Activated CD8-positive, alpha-beta memory T cell treated with anti-CD3 and anti-CD28 coated beads for 1 hour (primary cell): ENCODE results near the gene ADARB1.

Experiments used
- DNase-seq, 2 donors: peaks; one replicate each; pipeline ENCODE4 v3.0.0-alpha.2; 2020; ENCODE audit warnings: low read depth in 1 of 2; ENCODE audit errors: extremely low read depth in 1 of 2

ADARB1 gene

DNA sequence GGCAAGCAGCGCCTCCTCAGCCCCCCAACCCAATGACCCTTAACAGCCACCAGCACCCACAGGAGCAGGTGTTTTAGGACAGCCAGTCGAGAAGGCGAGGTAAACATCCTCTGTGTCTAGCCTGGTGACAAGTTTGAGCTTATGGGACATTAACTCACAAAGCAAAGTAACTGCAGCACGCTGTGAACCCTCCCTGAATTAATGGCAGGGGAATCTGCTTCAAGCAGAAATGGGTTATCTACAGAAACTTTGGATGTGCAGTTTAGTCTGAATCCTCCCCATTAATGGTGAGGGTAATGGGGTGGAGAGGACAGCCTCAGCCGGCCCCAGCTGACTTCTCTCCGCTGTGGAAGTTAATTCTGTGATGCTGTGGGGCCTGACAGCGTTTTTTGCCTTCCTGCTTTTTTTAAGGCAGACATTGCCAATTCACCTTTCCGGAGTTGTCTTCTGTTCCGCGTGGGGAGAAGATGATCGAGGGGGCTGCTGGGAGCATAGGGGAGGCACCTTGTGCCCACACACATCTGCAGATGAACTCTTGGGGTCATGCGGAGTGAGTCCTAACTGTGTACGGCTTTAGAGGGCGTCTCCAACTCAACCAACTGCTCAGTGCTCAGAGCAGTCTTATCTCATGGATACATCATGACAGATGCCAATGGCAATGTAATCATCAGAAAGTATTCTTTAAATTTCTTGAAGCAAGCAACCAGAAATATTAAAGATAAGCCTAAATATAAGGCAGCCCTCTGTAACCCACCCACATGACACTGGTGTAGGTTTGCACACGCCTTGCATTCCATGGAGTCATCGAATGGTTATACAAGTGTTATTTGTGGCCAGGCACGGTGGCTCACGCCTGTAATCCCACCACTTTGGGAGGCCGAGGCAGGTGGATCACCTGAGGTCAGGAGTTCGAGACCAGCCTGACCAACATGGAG lies 172.3 kb downstream of the ADARB1 start:
- DNase-seq = no peak

DNA sequence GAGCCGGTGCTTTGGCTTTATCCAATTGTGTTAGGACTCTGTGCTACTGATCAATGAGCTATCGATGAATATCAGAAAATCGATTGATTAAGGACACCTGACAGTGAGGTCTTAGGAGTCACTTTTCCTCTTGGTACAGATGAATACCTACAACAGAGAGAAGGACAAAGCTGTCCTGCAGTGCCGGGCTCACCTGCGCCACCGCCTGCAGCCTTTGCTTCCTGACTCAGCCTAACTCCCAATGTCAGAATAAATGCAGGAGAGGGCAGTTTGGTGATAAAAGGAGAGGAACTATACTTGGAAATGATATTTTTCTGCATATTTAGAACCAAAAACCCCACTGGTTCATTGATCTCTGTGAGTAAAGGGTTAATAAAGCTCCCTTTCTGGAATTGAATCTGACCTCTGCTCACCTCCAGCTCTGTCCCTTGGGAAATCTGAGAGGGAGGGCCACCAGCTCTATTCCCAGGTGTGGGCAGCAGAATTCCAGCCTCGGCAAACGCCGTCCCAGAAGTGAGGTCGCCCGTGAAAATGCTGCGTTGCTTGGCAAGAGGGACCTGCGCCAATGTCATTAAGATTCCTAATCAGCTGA lies 174.0 kb downstream of the ADARB1 start:
- no peak for DNase-seq

DNA sequence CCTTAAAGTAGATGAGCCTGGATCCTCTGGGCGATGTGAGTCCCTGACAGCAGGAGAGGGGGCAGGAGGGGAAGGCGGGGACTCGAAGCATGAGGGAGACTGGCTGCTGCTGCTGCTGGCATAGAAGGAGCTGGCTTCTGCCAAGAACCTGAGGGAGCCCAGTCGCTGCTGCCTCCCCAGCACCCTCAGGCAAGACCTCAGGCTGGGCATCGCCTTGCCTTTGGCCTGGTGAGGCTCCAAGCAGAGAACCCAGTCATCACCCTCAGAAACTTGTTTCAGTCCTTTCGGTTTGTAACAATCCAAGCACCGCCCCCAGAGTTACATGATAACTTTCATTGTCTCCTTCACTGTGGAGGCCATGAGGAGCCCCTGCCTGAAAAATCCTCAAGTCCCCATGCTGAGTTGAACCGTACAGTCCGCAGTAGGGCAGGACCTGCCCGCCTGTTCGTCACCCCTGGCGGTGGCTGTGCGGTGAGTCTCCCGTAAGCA lies 174.6 kb downstream of the ADARB1 start:
- no peak for DNase-seq

DNA sequence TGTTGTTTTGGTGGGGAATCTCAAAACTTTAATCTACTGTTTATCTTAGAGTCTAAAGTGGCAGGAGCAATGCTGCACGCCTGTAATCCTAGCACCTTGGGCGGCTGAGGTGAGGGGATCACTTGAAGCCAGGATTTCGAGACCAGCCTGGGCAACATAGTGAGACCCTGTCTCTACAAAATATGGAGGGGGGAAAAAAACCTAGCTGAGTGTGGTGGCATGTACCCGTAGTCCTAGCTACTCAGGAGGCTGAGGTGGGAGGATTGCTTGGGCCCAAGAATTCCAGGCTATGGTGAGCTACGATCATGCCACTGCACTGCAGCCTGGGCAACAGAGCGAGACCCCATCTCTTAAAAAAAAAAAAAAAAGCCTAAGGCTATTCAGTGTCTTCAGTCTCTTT lies 175.2 kb downstream of the ADARB1 start:
- DNase-seq = no peak

DNA sequence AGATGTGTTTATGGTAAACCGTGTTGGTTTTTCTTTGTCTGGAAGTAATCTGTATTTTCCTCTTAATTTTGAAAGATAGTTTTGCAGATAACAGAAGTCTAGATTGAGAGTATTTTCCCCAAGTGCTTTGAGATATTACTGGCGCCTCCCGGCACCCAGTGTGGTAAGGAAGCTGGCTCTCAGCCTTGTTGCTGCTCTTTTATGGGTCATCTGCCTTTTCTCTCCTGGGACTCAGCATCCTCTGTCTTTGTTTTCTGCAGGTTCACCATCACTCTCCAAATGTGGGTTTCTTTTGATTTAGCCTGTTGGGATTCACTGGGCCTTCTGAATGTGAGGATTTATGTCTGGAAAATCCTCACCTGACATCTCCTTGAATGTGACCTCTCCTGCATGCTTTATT lies 175.9 kb downstream of the ADARB1 start:
- DNase-seq = no peak

DNA sequence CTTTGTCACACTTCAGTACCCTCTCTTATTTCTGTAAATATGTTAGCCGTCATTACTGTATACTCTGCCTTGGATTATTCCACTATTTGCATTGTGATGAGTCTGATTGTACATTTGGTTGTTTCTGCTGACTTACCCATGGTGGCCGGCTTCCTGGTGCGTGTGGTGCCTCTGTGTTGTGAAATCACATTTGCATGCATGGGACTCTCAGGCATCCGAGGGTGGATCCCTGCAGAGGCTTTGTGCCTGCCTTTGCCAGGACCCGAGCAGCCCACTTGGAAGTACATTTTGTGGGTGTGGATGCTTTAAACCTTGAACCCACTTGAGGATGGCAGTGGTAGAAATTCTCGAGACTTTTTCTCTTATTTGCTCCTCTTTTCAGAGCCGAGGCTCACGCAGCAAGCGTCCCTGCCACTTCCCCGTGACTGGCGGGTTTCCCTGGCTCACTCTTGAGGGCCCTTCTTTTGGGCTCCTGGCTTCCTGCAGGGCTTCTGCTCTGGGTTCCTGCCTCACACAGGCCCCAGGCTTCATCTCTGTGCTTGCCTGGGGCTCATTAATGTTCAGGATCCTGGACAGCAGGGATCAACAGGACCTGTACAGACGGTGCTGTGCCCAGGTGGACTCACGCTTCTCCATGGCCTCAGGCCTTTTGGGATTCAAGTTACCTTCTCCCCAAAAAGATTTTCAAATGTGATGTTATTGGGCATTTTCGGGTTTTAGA lies 176.7 kb downstream of the ADARB1 start:
- DNase-seq = no peak

DNA sequence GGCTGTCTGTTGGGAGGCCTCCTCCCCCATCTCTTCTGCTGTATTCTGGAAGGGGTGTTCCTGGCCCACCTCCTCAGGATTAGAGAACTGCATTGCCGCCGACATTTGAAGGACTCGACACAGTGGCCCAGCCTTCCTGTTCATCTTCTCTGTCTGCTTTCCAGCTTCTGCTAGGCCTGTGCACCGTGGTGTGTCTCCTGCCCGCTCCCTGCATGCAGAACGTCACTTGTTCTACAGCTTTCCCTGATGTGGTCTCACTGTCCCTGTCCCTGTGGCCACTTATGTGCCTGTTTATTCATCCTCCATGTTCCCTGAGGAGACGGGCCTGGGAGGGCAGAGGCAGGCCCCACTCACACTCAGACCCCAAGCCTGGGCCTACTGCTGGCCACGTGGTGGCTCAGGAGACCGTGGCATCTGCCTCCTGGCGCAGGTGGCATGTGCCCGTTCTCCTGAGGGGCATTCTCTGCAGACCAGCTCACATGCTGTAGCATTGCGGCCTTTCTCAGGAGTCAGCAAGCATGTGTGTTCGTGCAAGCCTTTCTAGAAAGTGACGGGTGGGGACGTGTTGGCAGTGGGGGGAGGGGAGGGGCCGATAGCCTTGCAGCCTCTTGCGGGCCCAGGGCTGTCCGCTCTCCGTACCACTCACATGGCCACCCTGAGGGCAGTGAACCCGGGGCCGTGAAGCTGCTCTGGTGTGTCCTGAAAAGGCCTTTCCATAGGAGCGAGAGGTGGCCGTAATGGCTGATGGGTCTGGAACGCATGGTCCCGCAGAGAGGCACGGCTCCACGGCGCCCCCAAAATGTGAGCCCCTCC lies 177.5 kb downstream of the ADARB1 start:
- no peak for DNase-seq

DNA sequence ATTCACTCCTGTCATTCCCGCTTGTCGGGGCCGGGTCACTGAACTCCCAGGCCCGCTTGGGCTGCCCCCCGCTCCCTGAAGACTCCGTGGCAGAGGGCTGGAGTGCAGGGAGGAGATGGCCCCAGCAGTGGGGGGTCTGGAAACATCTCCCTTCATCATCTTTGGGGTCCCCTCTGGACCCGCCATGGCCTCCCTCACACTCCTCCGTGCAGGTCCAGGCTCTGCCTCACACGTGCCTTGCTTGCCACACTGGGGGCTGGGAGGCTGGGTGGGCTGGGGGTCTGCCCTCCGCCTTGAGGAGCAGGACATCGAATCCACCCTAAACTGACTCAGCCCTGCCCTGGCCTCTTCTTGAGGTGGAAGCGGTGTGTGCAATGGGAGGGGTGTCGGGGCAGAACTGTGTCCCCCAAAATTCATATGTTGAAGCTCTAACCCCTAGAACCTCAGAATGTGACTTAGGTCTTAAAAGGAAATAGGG lies 178.1 kb downstream of the ADARB1 start:
- DNase-seq = no peak

DNA sequence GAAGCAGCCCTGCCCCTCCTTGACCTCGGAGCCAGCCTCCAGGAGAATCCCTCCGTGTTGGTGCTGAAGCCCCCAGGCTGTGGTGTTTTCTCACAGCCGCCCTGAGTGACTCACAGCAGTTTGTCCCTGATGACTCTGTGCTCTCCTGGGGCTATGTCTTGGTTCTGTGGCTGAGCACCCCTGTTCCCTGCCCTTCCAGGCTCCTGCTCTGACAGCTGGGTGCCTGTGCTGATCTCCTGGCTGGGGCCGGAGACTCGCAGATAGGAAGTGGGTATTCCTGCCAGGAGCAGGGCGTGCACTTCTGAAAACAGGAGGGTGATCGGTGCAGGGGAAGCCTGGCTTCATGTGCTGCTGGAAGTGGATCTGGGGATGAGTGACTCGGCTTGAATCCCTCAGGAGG lies 178.8 kb downstream of the ADARB1 start:
- no peak for DNase-seq

DNA sequence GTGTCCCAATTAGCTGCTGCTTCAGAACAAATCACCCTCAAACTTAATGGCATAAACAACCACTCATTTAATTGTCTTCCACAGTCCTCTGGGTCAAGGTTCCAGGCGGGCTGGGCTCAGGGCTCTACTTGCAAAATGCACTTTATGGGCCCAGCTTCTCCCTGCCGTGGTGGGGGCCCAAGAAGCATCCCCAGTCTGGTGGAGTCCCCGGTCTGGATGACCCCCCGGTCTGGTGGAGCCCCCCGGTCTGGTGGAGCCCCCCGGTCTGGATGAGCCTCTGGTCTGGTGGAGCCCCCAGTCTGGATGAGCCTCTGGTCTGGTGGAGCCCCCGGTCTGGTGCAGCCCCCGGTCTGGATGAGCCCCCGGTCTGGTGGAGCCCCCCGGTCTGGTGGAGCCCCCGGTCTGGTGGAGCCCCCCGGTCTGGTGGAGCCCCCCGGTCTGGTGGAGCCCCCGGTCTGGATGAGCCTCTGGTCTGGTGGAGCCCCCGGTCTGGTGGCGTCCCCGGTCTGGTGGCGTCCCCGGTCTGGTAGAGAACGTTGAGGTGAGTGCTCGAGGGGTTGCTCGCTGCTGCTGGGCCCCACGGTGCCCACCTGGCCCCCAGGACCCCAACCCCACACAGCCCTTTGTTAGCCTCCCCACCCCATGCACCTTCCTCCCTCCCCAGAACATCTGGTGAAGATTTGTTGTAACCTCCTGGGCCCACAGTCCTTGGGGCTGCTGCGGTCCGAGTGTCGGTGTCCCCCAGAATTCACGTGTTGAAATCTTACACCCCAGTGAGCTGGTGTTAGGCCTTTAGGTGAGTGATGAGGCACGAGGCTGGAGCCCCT lies 179.5 kb downstream of the ADARB1 start:
- no peak for DNase-seq

DNA sequence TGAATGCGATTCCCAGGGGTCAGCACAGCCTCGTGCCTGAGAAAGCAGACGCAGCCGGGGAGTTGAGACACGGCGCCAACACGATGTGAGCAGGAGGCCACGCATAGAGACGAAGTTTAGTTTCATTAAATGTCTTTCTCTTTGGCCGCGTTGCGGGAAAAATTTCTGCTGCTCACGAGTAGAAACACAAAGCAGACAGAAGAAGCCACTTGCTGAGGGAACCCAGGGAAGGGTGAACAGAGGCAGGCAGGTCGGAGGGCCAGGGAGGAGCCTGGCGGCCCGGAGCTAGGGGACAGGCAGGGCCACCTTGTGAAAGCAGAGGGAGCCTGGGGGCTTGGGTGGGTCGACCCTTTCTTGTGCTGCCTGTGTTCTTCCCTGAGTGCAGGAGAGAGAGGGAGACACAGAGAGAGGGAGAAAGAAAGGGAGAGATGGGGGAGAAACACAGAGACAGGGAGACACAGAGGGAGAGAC lies 180.1 kb downstream of the ADARB1 start:
- no peak for DNase-seq

DNA sequence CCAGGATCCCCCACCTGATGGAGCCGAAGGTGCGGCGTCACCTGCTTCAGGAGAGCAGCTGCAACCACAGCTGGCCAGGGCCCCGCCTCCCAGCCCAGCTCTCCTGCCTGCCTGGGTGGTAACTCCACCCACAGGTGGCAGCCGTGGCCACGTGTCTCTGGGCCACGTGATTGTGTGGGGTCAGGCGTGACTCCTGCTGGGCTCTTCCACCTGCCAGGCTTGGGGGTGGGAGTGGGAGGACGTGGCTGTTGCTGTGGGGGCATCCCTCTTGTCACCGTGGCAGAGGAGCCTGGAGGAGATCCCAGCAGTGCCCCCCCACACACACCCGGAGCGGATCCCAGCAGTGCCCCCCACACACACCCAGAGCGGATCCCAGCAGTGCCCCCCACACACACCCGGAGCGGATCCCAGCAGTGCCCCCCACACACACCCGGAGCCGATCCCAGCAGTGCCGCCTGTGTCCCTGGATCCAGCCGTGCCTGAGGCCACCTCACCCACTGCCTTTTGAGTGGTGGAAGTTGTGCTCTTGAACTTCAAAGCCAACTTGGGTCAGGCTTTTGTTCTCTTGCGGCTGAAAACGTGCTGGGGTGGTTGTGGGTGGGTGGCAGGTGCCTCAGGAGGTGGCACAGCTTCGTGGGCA lies 181.1 kb downstream of the ADARB1 start:
- DNase-seq = no peak

DNA sequence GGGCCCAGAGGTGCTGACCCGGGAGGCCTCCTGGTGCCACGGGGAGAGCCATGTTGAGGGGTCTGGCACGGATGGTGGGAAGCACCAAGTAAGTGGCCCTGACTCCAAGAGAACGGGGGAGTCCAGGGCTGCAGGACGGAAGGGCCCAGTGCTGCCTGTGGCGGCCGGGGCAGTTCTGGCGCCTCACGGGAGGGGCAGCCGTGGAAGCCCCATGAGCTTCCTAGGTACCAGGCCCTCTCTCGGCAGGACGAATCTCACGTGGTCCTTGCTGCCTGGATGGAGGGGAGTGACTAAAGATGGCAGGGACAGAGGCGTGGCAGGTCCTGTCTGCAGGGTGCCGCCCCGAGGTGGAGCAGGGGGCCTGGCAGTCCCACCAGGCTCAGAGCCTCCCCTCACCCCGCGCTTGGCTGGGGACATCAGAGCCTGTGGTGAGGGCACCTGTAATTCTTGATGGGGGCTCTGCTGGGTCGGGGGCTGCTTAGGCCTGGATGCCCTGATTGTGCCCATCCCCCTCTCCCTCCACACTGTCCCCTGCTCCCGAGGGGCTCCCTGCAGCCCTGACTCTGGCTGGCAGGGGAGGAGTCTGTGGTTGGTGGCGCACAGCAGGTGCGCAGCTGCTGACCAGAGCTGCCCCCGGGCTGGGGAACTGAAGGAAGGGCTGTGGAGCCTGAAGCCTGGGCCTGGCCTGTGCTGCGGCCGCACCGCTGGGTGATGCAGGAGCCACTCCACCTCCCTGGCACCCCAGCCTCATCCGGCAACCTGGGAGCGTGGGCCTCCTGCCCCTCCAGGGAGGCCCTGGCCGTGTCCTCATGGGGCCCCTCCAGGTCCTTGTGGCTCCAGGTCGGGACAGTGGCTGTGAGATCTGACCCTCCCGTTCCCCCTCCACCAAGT lies 181.9 kb downstream of the ADARB1 start:
- no peak for DNase-seq

DNA sequence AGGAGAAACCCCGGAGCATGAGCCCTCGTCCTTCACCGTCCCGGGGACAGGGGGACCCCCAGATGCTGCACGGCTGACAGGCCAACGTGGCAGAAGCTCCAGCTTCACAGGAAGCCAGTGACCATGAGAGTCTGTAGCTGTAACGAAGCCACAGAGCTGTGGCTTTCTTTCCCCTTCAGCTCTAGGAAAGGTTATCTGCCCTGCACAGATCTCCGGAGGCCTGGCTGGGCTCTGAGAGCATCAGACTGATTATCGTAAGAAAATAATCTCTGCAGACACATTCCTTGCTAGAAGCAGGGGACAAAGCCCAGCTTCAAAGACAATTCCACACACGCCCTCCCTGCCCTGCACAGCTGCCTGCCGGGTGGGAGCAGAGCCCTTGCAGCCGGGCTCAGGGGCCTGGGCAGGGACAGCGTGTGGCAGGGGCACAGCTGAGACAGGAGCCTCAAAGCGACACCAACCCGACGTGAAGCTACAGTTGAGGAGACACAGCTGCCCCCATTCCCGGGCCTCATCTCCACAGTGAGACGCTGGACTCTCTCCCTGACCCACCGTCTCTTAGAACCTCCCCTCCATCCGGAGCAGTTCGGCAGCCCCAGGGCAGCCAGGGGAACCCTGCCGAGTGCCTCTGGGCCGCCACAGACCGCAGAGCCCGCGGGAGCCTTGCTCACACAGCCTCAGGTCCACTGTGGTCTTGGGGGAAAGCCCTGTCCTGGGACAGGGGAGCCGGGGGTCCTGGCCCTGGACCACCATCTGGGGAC lies 182.7 kb downstream of the ADARB1 start:
- DNase-seq = no peak

DNA sequence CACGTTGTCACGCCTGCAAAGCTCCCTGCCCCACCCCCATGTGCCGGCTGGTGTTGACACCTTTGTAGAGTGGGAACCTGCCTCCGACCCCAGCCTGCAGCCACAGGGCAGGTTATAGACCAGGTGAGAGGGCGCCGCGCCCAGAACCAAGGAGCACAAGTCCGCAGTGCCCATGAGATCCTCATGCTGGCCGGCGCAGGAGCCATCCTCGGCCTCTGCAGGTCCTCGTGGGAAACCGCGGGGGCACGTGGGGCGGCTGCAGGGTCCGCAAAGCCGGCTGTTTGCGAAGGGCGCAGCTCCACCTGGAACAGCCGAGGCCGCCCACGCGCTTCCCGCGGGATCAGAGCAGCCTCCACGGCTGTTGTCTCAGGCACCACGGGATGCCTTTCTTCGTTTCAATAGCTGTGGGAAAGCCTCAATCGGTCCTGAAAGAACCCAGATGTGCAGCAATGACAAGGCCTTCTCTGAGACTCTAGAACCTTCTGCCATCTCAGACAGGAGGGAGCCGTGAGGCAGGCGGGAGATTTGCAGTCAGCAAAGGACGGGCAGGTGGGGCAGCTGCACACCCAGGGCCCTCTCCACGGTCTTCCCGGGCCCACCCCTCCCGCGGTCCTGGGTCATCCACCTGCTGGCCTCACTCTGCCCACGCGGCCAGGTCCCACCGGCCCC lies 183.4 kb downstream of the ADARB1 start:
- no peak for DNase-seq

DNA sequence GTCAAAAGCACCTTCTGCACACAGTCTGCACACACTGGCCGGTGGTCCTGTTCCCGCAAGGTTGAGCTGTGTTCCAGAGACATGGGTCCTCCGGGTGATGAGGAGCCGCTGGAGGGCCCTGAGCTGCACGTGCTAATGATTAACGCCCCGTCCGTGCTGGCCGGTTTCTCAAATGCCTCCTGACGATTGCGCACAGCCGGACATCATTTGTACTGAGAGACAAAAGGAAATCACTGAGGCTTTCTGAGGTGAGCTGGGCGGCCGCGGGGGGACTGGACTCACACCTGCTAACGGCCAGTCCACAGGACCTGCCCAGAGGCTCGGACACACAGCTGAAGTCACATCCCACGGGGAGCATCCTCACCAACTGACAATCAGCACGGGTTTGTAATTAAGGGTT lies 184.1 kb downstream of the ADARB1 start:
- DNase-seq = no peak
